Ishikawa (cell line): Measurements from ENCODE around the gene SLAMF1.

Experiments
- CEBPB ChIP-seq: IDR thresholded peaks from 2 replicates; pipeline ENCODE4 v1.6.1; 2012
- CREB1 ChIP-seq: IDR thresholded peaks from 2 replicates; pipeline ENCODE4 v1.6.1; 2012; ENCODE audit warnings: low read depth
- EP300 ChIP-seq: IDR thresholded peaks from 2 replicates; pipeline ENCODE4 v1.6.1; 2012; ENCODE audit warnings: borderline replicate concordance
- FOXM1 ChIP-seq: IDR thresholded peaks from 2 replicates; pipeline ENCODE4 v1.6.1; 2012; ENCODE audit warnings: low read depth, borderline replicate concordance
- NFIC ChIP-seq: IDR thresholded peaks from 2 replicates; pipeline ENCODE4 v1.6.1; 2012
- RAD21 ChIP-seq: IDR thresholded peaks from 2 replicates; pipeline ENCODE4 v1.6.1; 2012; ENCODE audit warnings: low read depth
- TEAD4 ChIP-seq: IDR thresholded peaks from 2 replicates; pipeline ENCODE4 v1.6.1; 2012
- YY1 ChIP-seq: IDR thresholded peaks from 2 replicates; pipeline ENCODE4 v1.6.1; 2012; ENCODE audit warnings: low read depth
- TF ChIP-seq, protein P1 (sequence below): IDR thresholded peaks from 2 replicates; pipeline ENCODE4 v1.6.1; 2012; ENCODE audit warnings: low read depth, mild to moderate bottlenecking
- TF ChIP-seq, protein P2 (sequence below): IDR thresholded peaks from 2 replicates; pipeline ENCODE4 v1.6.1; 2012
- TF ChIP-seq, protein P3 (sequence below): IDR thresholded peaks from 2 replicates; pipeline ENCODE4 v1.6.1; 2012

DNA sequence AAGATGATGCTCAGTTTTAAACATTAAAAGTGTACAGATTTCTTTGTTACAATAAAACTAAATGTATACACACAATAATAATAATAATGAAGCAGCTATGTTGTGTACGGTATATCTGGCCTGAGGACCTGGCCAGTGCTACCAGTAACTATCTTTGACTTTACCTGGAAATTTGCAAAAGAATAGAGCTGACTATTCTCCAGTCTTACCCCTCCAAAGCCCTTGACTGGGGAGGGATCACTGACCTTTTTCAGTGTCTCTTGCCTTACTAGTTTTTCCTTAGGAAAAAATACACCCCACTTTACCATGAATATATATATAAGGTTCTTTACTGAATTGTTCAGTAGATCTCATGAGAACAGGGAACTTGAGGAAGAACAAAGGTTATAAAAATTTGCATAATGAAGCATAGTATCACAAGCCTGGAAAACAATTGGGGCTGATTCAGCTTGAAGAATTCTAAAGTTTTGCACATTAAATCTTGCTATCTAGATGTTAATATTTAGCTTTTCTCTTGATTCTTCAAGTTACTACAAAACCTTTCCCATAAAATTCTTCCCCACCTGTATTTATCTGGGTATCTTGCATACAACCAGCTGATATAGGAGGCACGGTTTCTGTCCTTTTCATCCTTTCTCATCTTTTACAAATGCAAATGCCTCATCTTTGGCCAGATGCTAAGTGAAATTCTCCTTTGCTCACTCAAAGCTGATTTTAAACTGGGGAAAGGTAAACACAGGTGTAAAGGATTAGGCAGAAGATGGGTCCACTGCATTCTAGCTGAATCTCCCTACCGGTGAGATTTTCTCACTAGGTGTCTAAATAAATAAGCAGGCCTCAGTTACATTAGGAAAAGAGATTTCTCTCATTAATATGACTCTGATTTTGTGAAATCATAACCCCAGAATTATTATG is 25.0 kb upstream of the SLAMF1 start:
- TF ChIP-seq, protein P1, sequence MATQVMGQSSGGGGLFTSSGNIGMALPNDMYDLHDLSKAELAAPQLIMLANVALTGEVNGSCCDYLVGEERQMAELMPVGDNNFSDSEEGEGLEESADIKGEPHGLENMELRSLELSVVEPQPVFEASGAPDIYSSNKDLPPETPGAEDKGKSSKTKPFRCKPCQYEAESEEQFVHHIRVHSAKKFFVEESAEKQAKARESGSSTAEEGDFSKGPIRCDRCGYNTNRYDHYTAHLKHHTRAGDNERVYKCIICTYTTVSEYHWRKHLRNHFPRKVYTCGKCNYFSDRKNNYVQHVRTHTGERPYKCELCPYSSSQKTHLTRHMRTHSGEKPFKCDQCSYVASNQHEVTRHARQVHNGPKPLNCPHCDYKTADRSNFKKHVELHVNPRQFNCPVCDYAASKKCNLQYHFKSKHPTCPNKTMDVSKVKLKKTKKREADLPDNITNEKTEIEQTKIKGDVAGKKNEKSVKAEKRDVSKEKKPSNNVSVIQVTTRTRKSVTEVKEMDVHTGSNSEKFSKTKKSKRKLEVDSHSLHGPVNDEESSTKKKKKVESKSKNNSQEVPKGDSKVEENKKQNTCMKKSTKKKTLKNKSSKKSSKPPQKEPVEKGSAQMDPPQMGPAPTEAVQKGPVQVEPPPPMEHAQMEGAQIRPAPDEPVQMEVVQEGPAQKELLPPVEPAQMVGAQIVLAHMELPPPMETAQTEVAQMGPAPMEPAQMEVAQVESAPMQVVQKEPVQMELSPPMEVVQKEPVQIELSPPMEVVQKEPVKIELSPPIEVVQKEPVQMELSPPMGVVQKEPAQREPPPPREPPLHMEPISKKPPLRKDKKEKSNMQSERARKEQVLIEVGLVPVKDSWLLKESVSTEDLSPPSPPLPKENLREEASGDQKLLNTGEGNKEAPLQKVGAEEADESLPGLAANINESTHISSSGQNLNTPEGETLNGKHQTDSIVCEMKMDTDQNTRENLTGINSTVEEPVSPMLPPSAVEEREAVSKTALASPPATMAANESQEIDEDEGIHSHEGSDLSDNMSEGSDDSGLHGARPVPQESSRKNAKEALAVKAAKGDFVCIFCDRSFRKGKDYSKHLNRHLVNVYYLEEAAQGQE: no peak
- TF ChIP-seq TEAD4 (no peak), RAD21 (no peak), CREB1 (no peak), CEBPB (no peak), YY1 (no peak), FOXM1 (no peak), EP300 (no peak), NFIC (no peak)
- TF ChIP-seq, protein P2, sequence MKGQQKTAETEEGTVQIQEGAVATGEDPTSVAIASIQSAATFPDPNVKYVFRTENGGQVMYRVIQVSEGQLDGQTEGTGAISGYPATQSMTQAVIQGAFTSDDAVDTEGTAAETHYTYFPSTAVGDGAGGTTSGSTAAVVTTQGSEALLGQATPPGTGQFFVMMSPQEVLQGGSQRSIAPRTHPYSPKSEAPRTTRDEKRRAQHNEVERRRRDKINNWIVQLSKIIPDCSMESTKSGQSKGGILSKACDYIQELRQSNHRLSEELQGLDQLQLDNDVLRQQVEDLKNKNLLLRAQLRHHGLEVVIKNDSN: no peak
- TF ChIP-seq, protein P3, sequence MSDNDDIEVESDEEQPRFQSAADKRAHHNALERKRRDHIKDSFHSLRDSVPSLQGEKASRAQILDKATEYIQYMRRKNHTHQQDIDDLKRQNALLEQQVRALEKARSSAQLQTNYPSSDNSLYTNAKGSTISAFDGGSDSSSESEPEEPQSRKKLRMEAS: no peak
